Body of pancreas (tissue), 4 donors: Measurements from ENCODE around the gene FOS.

ENCODE experiments used
- CTCF ChIP-seq, 7 experiments: fragments of 450-650 bp in 4 of 7; fragments of 200-600 bp in 3 of 7; sonication (generic) in 3 of 7; IDR thresholded peaks; one replicate each; pipeline ENCODE4 v1.5.1; 2016 to 2019; ENCODE audit warnings: antibody characterized with exemption in 7 of 7
- POLR2A ChIP-seq, 3 donors: fragments of 450-650 bp; IDR thresholded peaks; one replicate each; pipeline ENCODE4 v1.6.1; 2016; ENCODE audit warnings: antibody characterized with exemption in 3 of 3, mild to moderate bottlenecking in 2 of 3

- no peak for TF ChIP-seq CTCF (IDR thresholded peaks at IDR 0.05)
- TF ChIP-seq POLR2A (IDR thresholded peaks at IDR 0.05): no peak
These were observed 32.7 kb downstream of the FOS start for GRCh38 chr14:75311356-75311755.
